SU-DHL-6 (cell line): ENCODE results near the gene BCAS1.

ENCODE experiments used
- H2AFZ ChIP-seq: fragments of 200-600 bp; sonication (generic); 2 replicates; pipeline ENCODE4 v1.6.1; 2014; ENCODE audit warnings: low read depth, mild to moderate bottlenecking, moderate library complexity, mixed read lengths, antibody characterized with exemption, low read length; ENCODE audit not compliant: severe bottlenecking
- H3F3A ChIP-seq: fragments of 200-600 bp; shearing (Covaris generic); 2 replicates; pipeline ENCODE4 v1.6.0; 2016; ENCODE audit warnings: antibody characterized with exemption, mild to moderate bottlenecking; ENCODE audit not compliant: insufficient read depth
- H3K27ac ChIP-seq: fragments of 200-600 bp; sonication (generic); 2 replicates; pipeline ENCODE4 v1.5.1; 2016; ENCODE audit warnings: low read depth, mild to moderate bottlenecking, low read length, moderate library complexity, mixed read lengths
- H3K27me3 ChIP-seq: fragments of 200-600 bp; sonication (generic), shearing (Covaris generic); 2 replicates; pipeline ENCODE4 v1.6.0; 2014; ENCODE audit warnings: mild to moderate bottlenecking, low read length
- H3K36me3 ChIP-seq: fragments of 200-600 bp; sonication (generic); 2 replicates; pipeline ENCODE4 v1.6.1; 2014; ENCODE audit warnings: mild to moderate bottlenecking, low read length, mixed read lengths
- H3K4me2 ChIP-seq: fragments of 300-600, 200-600 bp; shearing (Covaris generic), sonication (generic); 2 replicates; pipeline ENCODE4 v1.6.0; 2014; ENCODE audit warnings: low read length, low read depth, mild to moderate bottlenecking; ENCODE audit not compliant: poor library complexity, severe bottlenecking
- H3K4me3 ChIP-seq: fragments of 200-600 bp; sonication (generic); 2 replicates; pipeline ENCODE4 v1.5.1; 2014; ENCODE audit warnings: antibody characterized with exemption, low read length, mild to moderate bottlenecking, mixed read lengths; ENCODE audit not compliant: insufficient read depth, poor library complexity, severe bottlenecking
- H3K79me2 ChIP-seq: fragments of 200-600 bp; sonication (generic); 2 replicates; pipeline ENCODE4 v1.6.1; 2014; ENCODE audit warnings: mild to moderate bottlenecking, low read length, moderate library complexity; ENCODE audit not compliant: insufficient read depth
- H3K9ac ChIP-seq: fragments of 200-600 bp; sonication (generic); 2 replicates; pipeline ENCODE4 v1.7.0; 2014; ENCODE audit warnings: mild to moderate bottlenecking, low read length
- H3K9me2 ChIP-seq: fragments of 200-600 bp; sonication (generic); replicated peaks from 2 replicates; pipeline ENCODE4 v1.6.1; 2014; ENCODE audit warnings: low read length; ENCODE audit not compliant: insufficient read depth
- H3K9me3 ChIP-seq: fragments of 200-600 bp; sonication (generic); 2 replicates; pipeline ENCODE4 v1.6.1; 2014; ENCODE audit warnings: low read length, mixed read lengths; ENCODE audit not compliant: insufficient read depth
- H4K20me1 ChIP-seq: fragments of 200-600 bp; sonication (generic); 2 replicates; pipeline ENCODE4 v1.6.1; 2014; ENCODE audit warnings: low read depth, mild to moderate bottlenecking, antibody characterized with exemption, low read length, moderate library complexity, mixed read lengths
- CTCF ChIP-seq: fragments of 200-600 bp; sonication (generic); IDR thresholded peaks from one replicate; pipeline ENCODE4 v1.5.1; 2017; ENCODE audit warnings: antibody characterized with exemption, mild to moderate bottlenecking, low read length, moderate library complexity; ENCODE audit not compliant: insufficient read depth, poor library complexity, severe bottlenecking
- EZH2phosphoT487 ChIP-seq: fragments of 200-600 bp; sonication (generic), shearing (Covaris generic); conservative IDR thresholded peaks from 2 replicates; pipeline ENCODE4 v1.6.1; 2018; ENCODE audit warnings: mild to moderate bottlenecking, antibody characterized with exemption, low read length, moderate library complexity, mixed read lengths

The BCAS1 gene

GRCh38 chr20:54116550-54117235 lies 46.3 kb upstream of the BCAS1 start:
- Histone ChIP-seq H3K79me2 (no peaks in the 10 kb centered on the region), H3K4me3 (no peak overlapping the region), H4K20me1 (no peaks in the 10 kb centered on the region), H2AFZ (no peak overlapping the region), H3F3A (no peaks in the 10 kb centered on the region), H3K9me2 (no peaks in the 10 kb centered on the region), H3K27me3 (no peaks in the 10 kb centered on the region), H3K9me3 (no peaks in the 10 kb centered on the region), H3K4me2 (no peak overlapping the region), H3K36me3 (no peaks in the 10 kb centered on the region), H3K9ac (no peak overlapping the region), H3K27ac (no peak overlapping the region)
- TF ChIP-seq CTCF, result no peak
- TF ChIP-seq EZH2phosphoT487, result no peak

GRCh38 chr20:54115172-54115854 lies 44.9 kb upstream of the BCAS1 start:
- Histone ChIP-seq H3K27ac (no peak overlapping the region), H2AFZ (no peak overlapping the region), H3K4me2 (no peak overlapping the region)

GRCh38 chr20:54114109-54114508 lies 43.7 kb upstream of the BCAS1 start:
- Histone ChIP-seq H3K4me3 (no peak overlapping the region), H3K9me2 (no peaks in the 10 kb centered on the region), H3K27me3 (no peaks in the 10 kb centered on the region), H3K4me2 (no peak overlapping the region), H2AFZ (no peak overlapping the region), H3K27ac (no peak overlapping the region), H3K36me3 (no peaks in the 10 kb centered on the region), H3K9me3 (no peaks in the 10 kb centered on the region), H3F3A (no peaks in the 10 kb centered on the region), H3K9ac (no peak overlapping the region), H4K20me1 (no peaks in the 10 kb centered on the region), H3K79me2 (no peaks in the 10 kb centered on the region)
- no peak for TF ChIP-seq EZH2phosphoT487
- no peak for TF ChIP-seq CTCF

More at GRCh38 chr20:54115172-54115854, 44.9 kb upstream of the BCAS1 start:
- Histone ChIP-seq H3K27me3 (no peaks in the 10 kb centered on the region), H3K4me3 (no peak overlapping the region), H3K9me2 (no peaks in the 10 kb centered on the region), H3F3A (no peaks in the 10 kb centered on the region), H3K9me3 (no peaks in the 10 kb centered on the region), H3K79me2 (no peaks in the 10 kb centered on the region), H3K36me3 (no peaks in the 10 kb centered on the region), H4K20me1 (no peaks in the 10 kb centered on the region), H3K9ac (no peak overlapping the region)
- TF ChIP-seq EZH2phosphoT487 (no peak), CTCF (no peak)
